Suprapubic skin (tissue), 4 donors: ENCODE measurements around the gene LUC7L.

ENCODE experiments used
- POLR2A ChIP-seq, 2 donors: fragments of 450-650 bp; IDR thresholded peaks; one replicate each; pipeline ENCODE4 v1.6.1; 2017; ENCODE audit warnings: antibody characterized with exemption in 2 of 2, mild to moderate bottlenecking in 2 of 2, moderate library complexity in 2 of 2
- POLR2AphosphoS5 ChIP-seq, 3 donors: sonication (generic); formaldehyde crosslinking; IDR thresholded peaks; one replicate each; pipeline ENCODE4 v1.6.1; 2017; ENCODE audit warnings: antibody characterized with exemption in 3 of 3
- TF ChIP-seq, protein P1 (sequence below), 2 donors: fragments of 200-600 bp in 1 of 2; fragments of 450-650 bp in 1 of 2; sonication (generic) in 1 of 2; IDR thresholded peaks; one replicate each; pipeline ENCODE4 v1.5.1; 2016 to 2019; ENCODE audit warnings: antibody characterized with exemption in 2 of 2, mild to moderate bottlenecking in 1 of 2, moderate library complexity in 1 of 2

DNA sequence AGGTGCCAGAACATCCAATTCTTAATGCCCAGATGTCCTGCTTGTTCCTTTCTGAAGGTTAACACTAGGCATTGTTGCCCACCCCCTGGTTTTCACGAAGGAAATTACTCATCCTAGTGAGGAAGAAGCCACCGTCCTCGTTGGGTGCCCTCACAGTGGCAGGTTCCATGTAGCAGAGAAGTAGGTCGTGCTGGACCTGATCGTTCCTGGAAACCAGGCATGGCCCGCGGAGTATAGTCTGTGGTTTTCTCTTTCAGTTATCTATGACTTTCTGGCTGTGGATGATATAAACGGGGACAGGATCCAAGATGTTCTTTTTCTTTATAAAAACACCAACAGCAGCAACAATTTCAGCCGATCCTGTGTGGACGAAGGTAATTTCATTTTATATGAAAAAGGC is 30.0 kb upstream of the LUC7L start:
- TF ChIP-seq, protein P1, sequence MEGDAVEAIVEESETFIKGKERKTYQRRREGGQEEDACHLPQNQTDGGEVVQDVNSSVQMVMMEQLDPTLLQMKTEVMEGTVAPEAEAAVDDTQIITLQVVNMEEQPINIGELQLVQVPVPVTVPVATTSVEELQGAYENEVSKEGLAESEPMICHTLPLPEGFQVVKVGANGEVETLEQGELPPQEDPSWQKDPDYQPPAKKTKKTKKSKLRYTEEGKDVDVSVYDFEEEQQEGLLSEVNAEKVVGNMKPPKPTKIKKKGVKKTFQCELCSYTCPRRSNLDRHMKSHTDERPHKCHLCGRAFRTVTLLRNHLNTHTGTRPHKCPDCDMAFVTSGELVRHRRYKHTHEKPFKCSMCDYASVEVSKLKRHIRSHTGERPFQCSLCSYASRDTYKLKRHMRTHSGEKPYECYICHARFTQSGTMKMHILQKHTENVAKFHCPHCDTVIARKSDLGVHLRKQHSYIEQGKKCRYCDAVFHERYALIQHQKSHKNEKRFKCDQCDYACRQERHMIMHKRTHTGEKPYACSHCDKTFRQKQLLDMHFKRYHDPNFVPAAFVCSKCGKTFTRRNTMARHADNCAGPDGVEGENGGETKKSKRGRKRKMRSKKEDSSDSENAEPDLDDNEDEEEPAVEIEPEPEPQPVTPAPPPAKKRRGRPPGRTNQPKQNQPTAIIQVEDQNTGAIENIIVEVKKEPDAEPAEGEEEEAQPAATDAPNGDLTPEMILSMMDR (IDR thresholded peaks at IDR 0.05): no peak
- TF ChIP-seq POLR2AphosphoS5 (IDR thresholded peaks at IDR 0.05) (no peak), POLR2A (IDR thresholded peaks at IDR 0.05) (no peak)
